ENCODE measurements around the gene UBE2G1. TPM values are rescaled to one million over a fixed set of nuclear protein-coding genes. Genes with fewer than 3 reads are reported as not detected.

Gene UBE2G1
- total RNA-seq, 4 donors from 2014 or later, result 16.5 to 51.8 (median 33.9) TPM

DNA sequence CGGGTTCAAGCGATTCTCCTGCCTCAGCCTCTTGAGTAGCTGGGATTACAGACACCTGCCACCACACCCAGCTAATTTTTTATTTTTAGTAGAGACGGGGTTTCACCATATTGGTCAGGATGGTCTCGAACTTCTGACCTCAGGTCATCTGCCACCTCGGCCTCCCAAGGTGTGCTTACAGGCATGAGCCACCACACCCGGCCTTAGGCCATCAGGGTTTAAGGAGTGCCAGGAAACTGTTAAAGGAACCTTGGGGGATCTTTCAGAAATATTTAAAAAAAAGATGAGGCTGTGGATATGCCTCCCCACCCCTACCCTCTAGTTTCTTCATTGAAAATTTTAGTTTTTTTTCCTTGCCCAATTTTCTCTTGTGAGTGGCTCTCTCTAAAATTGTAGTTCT is 31.4 kb upstream of the UBE2G1 start:
- no peaks in the 10 kb centered on the region for H3K9me3 ChIP-seq
- H3K27me3 ChIP-seq, result no peaks in the 10 kb centered on the region
- H3K4me3 ChIP-seq, result no peak overlapping the region
- intact Hi-C loops (cut with DNase I; ENCODE audit: low total_unique reads), result no loop called here
- TF ChIP-seq CTCF (IDR thresholded peaks at IDR 0.05) (no peak), POLR2A (IDR thresholded peaks at IDR 0.05) (no peak)
- no peak overlapping the region for H3K27ac ChIP-seq
- no peaks in the 10 kb centered on the region for H3K36me3 ChIP-seq
- no peaks in the 10 kb centered on the region for H3K4me1 ChIP-seq
- DNase-seq, result no peak

DNA sequence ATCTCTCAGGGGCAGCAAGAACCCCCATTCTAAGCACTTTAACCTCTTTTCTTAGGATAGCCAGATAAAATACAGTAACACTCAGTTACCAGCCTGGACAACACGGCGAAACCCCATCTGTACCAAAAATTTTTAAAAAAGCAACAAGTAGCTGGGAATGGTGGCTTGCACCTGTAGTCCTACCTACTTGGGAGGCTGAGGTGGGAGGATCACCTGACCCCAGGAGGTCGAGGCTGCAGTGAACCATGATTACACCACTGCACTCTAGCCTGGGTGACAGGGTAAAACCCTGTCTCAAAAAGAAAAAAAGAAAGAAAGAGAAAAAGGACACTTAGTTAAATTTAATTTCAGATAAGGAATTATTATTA is 28.6 kb upstream of the UBE2G1 start:
- Histone ChIP-seq H3K4me3 (no peak overlapping the region), H3K27ac (no peak overlapping the region), H3K9me3 (no peaks in the 10 kb centered on the region), H3K4me1 (no peaks in the 10 kb centered on the region), H3K27me3 (no peaks in the 10 kb centered on the region), H3K36me3 (no peaks in the 10 kb centered on the region)
- intact Hi-C loops (cut with DNase I; ENCODE audit: low total_unique reads), result no loop called here
- TF ChIP-seq POLR2A (IDR thresholded peaks at IDR 0.05) (no peak), CTCF (IDR thresholded peaks at IDR 0.05) (no peak)
- no peak for DNase-seq

- Histone ChIP-seq H3K27me3 (no peaks in the 10 kb centered on the region), H3K4me1 (no peaks in the 10 kb centered on the region), H3K36me3 (no peaks in the 10 kb centered on the region), H3K4me3 (no peak overlapping the region), H3K27ac (no peak overlapping the region), H3K9me3 (no peaks in the 10 kb centered on the region)
- intact Hi-C loops (cut with DNase I; ENCODE audit: low total_unique reads), result no loop called here
- no peak for TF ChIP-seq POLR2A (IDR thresholded peaks at IDR 0.05)
- TF ChIP-seq CTCF (IDR thresholded peaks at IDR 0.05), result no peak
- DNase-seq, result no peak
These were observed 28.0 kb upstream of the UBE2G1 start for GRCh38 chr17:4394208-4395110.

DNA sequence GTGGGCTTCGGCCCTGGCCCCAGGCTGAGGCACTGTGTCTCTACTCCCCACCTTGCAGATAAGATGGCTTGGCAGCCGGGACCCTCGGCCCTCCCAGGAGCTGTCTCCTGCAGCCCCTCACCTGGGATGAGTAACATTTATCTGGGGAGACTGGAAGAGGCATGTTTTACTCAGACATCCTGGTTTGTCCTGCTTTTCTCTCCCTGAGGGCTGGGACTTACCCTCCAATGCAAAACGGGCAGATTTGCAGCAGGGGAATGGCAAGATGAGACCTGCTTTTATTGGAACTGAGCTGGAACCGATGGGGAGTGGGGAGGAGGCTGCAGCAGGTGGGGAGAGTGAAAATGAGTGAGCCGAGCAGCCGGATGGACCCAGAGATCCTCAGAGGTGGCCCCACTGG is 27.3 kb upstream of the UBE2G1 start:
- H3K9me3 ChIP-seq, result no peaks in the 10 kb centered on the region
- H3K36me3 ChIP-seq, result no peaks in the 10 kb centered on the region
- TF ChIP-seq CTCF (IDR thresholded peaks at IDR 0.05) (no peak), POLR2A (IDR thresholded peaks at IDR 0.05) (no peak)
- H3K4me1 ChIP-seq, result no peaks in the 10 kb centered on the region
- no peak overlapping the region for H3K4me3 ChIP-seq
- H3K27ac ChIP-seq, result no peak overlapping the region
- intact Hi-C loops (cut with DNase I; ENCODE audit: low total_unique reads), result no loop called here
- DNase-seq, result no peak
- no peaks in the 10 kb centered on the region for H3K27me3 ChIP-seq

GRCh38 chr17:4389079-4389478 is 22.6 kb upstream of the UBE2G1 start:
- no peak for DNase-seq
- intact Hi-C loops (cut with DNase I; ENCODE audit: low total_unique reads), result no loop called here
- Histone ChIP-seq H3K27me3 (no peaks in the 10 kb centered on the region), H3K4me1 (no peaks in the 10 kb centered on the region), H3K9me3 (no peaks in the 10 kb centered on the region), H3K27ac (no peak overlapping the region), H3K4me3 (no peak overlapping the region), H3K36me3 (no peaks in the 10 kb centered on the region)
- TF ChIP-seq POLR2A (IDR thresholded peaks at IDR 0.05), result no peak
- TF ChIP-seq CTCF (IDR thresholded peaks at IDR 0.05), result no peak
